Activated CD4-positive, alpha-beta T cell treated with anti-CD3 and anti-CD28 coated beads, Interleukin-2, Interleukin-4, amounts not matched to agents 100 ng/mL and 50 ng/mL, durations not matched to agents 16 hours and 8 hours (primary cell): ENCODE measurements around the gene ALOX12B.
"Not testable (repeated sequence)": the region's sequence is repeated elsewhere in the genome, so short reads cannot be mapped to it uniquely, and the experiment has no call there.

Experiments
- DNase-seq: peaks from one replicate; pipeline ENCODE4 v3.0.0-alpha.2; 2020; ENCODE audit warnings: low spot score

ALOX12B gene

GRCh38 chr17:8082292-8082691, 5.2 kb downstream of the ALOX12B start:
- no peak for DNase-seq

- DNase-seq, result no peak
These were observed 5.6 kb downstream of the ALOX12B start for GRCh38 chr17:8081876-8082275.

- no peak for DNase-seq
These were observed 6.7 kb downstream of the ALOX12B start for GRCh38 chr17:8080799-8081219.

- no peak for DNase-seq
These were observed 7.2 kb downstream of the ALOX12B start for GRCh38 chr17:8080208-8080798.

- DNase-seq, result peak; percentile 84
These were observed 8.0 kb downstream of the ALOX12B start for GRCh38 chr17:8079291-8080207.

- DNase-seq, result not testable (repeated sequence)
These were observed 9.6 kb downstream of the ALOX12B start for GRCh38 chr17:8077939-8078338.

- DNase-seq, result no peak
These were observed 10.8 kb downstream of the ALOX12B start for GRCh38 chr17:8076502-8077266.

GRCh38 chr17:8075574-8076342, 11.8 kb downstream of the ALOX12B start:
- no peak for DNase-seq

GRCh38 chr17:8075081-8075480, 12.4 kb downstream of the ALOX12B start:
- no peak for DNase-seq

GRCh38 chr17:8074554-8074953, 13.0 kb downstream of the ALOX12B start:
- no peak for DNase-seq

GRCh38 chr17:8073627-8074484, 13.7 kb downstream of the ALOX12B start:
- peak; percentile 85 for DNase-seq

- DNase-seq, result no peak
These were observed 14.6 kb downstream of the ALOX12B start for GRCh38 chr17:8072729-8073461.

- DNase-seq, result no peak
These were observed 15.2 kb downstream of the ALOX12B start for GRCh38 chr17:8072341-8072728.

GRCh38 chr17:8071496-8071895, 16.0 kb downstream of the ALOX12B start:
- DNase-seq, result no peak

- DNase-seq, result no peak
These were observed 18.0 kb downstream of the ALOX12B start for GRCh38 chr17:8069587-8069860.

GRCh38 chr17:8068736-8069586, 18.6 kb downstream of the ALOX12B start:
- DNase-seq, result no peak

GRCh38 chr17:8067806-8068205, 19.7 kb downstream of the ALOX12B start:
- DNase-seq, result no peak

GRCh38 chr17:8066841-8067775, 20.4 kb downstream of the ALOX12B start:
- no peak for DNase-seq
